GM06990 (cell line): ENCODE results near the gene MAML1.

Experiments used
- DNase-seq: peaks from one replicate; pipeline ENCODE4 v3.0.0-alpha.2; 2011; ENCODE audit not compliant: insufficient read length; ENCODE audit errors: extremely low read depth
- H3K27me3 ChIP-seq: replicated peaks from 2 replicates; pipeline ENCODE4 v1.6.0; 2011; ENCODE audit warnings: low read length; ENCODE audit not compliant: control insufficient read depth, insufficient read depth
- H3K36me3 ChIP-seq: 2 replicates; pipeline ENCODE4 v1.5.1; 2011; ENCODE audit warnings: low read length; ENCODE audit not compliant: control insufficient read depth, insufficient read depth
- H3K4me3 ChIP-seq: replicated peaks from 2 replicates; pipeline ENCODE4 v1.5.1; 2011; ENCODE audit warnings: low read depth, mild to moderate bottlenecking, control low read depth, low read length
- CTCF ChIP-seq: IDR thresholded peaks from 2 replicates; pipeline ENCODE4 v1.5.1; 2011; ENCODE audit warnings: low read length, control low read depth, mild to moderate bottlenecking, inconsistent platforms; ENCODE audit not compliant: insufficient read depth, poor library complexity, severe bottlenecking

Gene MAML1

GRCh38 chr5:179772351-179772750, 39.7 kb downstream of the MAML1 start:
- DNase-seq: no peak
- no peak for TF ChIP-seq CTCF
- H3K36me3 ChIP-seq: peaks cover 27% of the 10 kb centered on the region
- no peaks in the 10 kb centered on the region for H3K27me3 ChIP-seq
- no peak overlapping the region for H3K4me3 ChIP-seq

DNA sequence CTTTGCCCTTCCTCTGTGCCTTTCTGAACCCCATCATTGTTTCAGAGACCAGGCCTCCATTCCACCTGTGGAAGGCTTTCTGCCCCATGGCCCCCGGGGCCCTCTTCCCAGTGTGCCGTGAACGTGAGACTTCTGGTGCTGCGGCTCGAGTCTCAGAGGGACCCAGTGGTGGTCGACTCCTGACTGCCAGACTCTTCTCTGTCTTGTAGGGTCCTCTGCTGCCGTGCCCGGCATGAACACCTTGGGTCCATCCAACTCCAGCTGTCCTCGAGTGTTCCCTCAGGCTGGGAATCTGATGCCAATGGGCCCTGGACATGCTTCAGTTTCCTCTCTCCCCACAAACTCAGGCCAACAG, 41.0 kb downstream of the MAML1 start:
- peaks cover 31% of the 10 kb centered on the region for H3K36me3 ChIP-seq
- no peak for TF ChIP-seq CTCF
- no peaks in the 10 kb centered on the region for H3K27me3 ChIP-seq
- no peak overlapping the region for H3K4me3 ChIP-seq
- no peak for DNase-seq

DNA sequence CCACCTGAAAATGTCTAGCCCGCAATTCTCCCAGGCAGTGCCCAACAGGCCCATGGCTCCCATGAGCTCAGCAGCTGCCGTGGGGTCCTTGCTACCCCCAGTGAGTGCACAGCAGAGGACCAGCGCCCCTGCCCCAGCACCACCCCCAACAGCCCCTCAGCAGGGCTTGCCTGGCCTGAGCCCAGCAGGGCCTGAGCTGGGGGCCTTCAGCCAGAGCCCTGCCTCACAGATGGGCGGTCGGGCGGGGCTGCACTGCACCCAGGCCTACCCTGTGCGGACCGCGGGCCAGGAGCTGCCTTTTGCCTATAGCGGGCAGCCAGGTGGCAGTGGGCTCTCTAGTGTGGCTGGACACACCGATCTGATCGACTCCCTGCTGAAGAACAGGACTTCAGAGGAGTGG, 41.8 kb downstream of the MAML1 start:
- DNase-seq: no peak
- no peak for TF ChIP-seq CTCF
- Histone ChIP-seq H3K36me3 (peaks cover 26% of the 10 kb centered on the region), H3K4me3 (no peak overlapping the region), H3K27me3 (no peaks in the 10 kb centered on the region)

DNA sequence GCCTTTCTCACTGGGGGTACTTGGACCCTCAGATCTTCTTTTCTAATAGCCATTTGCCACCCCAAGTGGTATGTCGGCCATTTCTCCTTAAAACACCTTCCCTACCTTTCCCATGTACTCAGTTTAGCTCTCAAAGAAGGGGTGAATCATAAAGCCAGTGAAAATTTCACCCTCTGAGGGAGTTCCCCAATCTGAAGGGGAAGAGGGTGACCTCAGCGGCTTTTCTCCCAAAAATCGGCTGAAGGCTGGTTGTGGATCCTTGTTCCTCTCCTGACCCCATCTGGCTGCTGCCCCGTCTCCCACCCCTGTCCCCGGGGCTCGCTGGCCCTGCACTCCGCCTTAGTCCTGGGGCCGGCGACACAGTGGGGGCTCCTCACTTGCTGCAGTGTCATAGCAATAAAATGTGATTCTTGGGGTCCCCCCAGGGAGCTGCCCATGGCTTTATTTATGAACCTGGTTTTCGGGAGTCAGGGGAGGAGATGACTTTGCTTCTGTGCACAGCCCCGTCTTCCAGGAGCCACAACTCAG, 43.9 kb downstream of the MAML1 start:
- no peak for DNase-seq
- Histone ChIP-seq H3K4me3 (no peak overlapping the region), H3K36me3 (peaks cover 26% of the 10 kb centered on the region), H3K27me3 (no peaks in the 10 kb centered on the region)
- no peak for TF ChIP-seq CTCF

GRCh38 chr5:179777456-179777855, 44.8 kb downstream of the MAML1 start:
- H3K27me3 ChIP-seq: no peaks in the 10 kb centered on the region
- no peak for TF ChIP-seq CTCF
- H3K36me3 ChIP-seq: peaks cover 22% of the 10 kb centered on the region
- no peak for DNase-seq
- H3K4me3 ChIP-seq: no peak overlapping the region

DNA sequence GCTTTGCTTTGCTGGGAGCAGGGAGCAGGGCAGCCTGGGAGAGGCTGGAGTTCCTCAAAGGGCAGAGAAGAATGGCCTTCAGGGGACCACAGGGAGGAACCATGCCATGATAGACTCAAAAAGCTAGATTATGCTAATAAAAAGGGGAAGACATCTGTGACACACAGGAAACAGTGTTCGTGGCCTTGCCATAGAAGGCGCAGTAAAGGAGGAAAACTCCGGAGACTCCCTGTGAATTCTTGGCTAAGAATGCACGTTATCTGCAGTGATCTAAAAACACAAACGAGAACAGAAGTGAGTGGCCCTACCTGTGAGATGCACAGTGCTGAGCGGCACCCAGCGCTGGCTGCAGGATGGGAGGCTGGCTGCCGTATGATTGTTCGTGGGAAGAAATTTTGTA, 45.3 kb downstream of the MAML1 start:
- H3K4me3 ChIP-seq: no peak overlapping the region
- no peak for DNase-seq
- TF ChIP-seq CTCF: no peak
- H3K27me3 ChIP-seq: no peaks in the 10 kb centered on the region
- H3K36me3 ChIP-seq: peaks cover 22% of the 10 kb centered on the region
